ENCODE data around the gene IL20.

- TF ChIP-seq CTCF (IDR thresholded peaks at IDR 0.05) (no peak), EZH2 (IDR thresholded peaks at IDR 0.05) (no peak), EZH2phosphoT487 (IDR thresholded peaks at IDR 0.05) (no peak)
Observed at GRCh38 chr1:206900149-206900548, 34.7 kb downstream of the IL20 start.
